BE2C (cell line): ENCODE data around the gene USP44.

Experiments
- DNase-seq: peaks from one replicate; pipeline ENCODE4 v3.0.0-alpha.2; 2020
- H3K27me3 ChIP-seq: fragments of 250-450 bp; sonication (Bioruptor Pico); 2 replicates; pipeline ENCODE4 v1.5.1; 2020; ENCODE audit warnings: mild to moderate bottlenecking
- H3K36me3 ChIP-seq: fragments of 250-450 bp; sonication (Bioruptor Pico); 2 replicates; pipeline ENCODE4 v1.5.1; 2020; ENCODE audit warnings: mild to moderate bottlenecking
- H3K4me1 ChIP-seq: fragments of 250-450 bp; sonication (Bioruptor Pico); 2 replicates; pipeline ENCODE4 v1.5.1; 2020
- H3K4me3 ChIP-seq: 2 replicates; pipeline ENCODE4 v1.5.1; 2011; ENCODE audit warnings: low read depth, low read length
- H3K9me3 ChIP-seq: fragments of 250-450 bp; sonication (Bioruptor Pico); 2 replicates; pipeline ENCODE4 v1.5.1; 2020
- TF ChIP-seq, protein P1 (sequence below): IDR thresholded peaks from 2 replicates; pipeline ENCODE4 v1.5.1; 2012; ENCODE audit warnings: mild to moderate bottlenecking, low read depth, low read length

USP44 gene

DNA sequence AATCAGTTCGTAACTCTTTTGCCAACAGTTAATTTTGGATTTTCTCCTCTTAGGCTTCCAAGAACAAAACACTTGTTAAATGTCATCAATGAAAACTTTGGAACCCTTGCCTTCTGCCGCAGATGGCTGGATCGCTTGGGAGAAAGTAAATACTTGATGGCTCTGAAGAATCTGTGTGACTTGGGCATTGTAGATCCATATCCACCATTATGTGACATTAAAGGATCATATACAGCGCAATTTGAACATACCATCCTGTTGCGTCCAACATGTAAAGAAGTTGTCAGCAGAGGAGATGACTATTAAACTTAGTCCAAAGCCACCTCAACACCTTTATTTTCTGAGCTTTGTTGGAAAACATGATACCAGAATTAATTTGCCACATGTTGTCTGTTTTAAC, 37.7 kb downstream of the USP44 start:
- Histone ChIP-seq H3K4me3 (no peak overlapping the region), H3K27me3 (no peaks in the 10 kb centered on the region), H3K9me3 (no peaks in the 10 kb centered on the region), H3K4me1 (no peaks in the 10 kb centered on the region), H3K36me3 (peaks cover 47% of the 10 kb centered on the region)
- TF ChIP-seq, protein P1, sequence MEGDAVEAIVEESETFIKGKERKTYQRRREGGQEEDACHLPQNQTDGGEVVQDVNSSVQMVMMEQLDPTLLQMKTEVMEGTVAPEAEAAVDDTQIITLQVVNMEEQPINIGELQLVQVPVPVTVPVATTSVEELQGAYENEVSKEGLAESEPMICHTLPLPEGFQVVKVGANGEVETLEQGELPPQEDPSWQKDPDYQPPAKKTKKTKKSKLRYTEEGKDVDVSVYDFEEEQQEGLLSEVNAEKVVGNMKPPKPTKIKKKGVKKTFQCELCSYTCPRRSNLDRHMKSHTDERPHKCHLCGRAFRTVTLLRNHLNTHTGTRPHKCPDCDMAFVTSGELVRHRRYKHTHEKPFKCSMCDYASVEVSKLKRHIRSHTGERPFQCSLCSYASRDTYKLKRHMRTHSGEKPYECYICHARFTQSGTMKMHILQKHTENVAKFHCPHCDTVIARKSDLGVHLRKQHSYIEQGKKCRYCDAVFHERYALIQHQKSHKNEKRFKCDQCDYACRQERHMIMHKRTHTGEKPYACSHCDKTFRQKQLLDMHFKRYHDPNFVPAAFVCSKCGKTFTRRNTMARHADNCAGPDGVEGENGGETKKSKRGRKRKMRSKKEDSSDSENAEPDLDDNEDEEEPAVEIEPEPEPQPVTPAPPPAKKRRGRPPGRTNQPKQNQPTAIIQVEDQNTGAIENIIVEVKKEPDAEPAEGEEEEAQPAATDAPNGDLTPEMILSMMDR, result no peak
- no peak for DNase-seq

DNA sequence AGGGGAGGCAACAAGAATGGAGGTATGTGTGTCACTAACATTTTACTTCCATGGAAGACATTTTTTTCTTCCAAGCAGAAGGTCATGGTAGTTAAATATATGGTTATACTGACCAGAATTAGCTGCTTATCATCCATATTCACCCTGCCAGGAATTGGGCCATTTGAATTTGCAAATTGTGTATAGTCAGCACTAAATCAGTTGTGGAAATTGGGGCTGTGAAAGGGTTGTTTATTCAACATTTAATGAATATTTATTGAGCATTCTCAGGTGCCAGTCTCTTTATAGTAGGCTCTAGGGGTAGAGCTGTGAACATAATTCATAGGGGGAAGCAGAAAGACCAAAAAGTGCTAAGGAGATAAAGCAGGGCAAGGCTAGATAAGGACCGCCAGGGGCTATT, 39.3 kb downstream of the USP44 start:
- Histone ChIP-seq H3K36me3 (peaks cover 60% of the 10 kb centered on the region), H3K4me3 (no peak overlapping the region), H3K27me3 (no peaks in the 10 kb centered on the region), H3K9me3 (no peaks in the 10 kb centered on the region), H3K4me1 (no peaks in the 10 kb centered on the region)
- TF ChIP-seq, protein P1, result no peak
- DNase-seq, result no peak

DNA sequence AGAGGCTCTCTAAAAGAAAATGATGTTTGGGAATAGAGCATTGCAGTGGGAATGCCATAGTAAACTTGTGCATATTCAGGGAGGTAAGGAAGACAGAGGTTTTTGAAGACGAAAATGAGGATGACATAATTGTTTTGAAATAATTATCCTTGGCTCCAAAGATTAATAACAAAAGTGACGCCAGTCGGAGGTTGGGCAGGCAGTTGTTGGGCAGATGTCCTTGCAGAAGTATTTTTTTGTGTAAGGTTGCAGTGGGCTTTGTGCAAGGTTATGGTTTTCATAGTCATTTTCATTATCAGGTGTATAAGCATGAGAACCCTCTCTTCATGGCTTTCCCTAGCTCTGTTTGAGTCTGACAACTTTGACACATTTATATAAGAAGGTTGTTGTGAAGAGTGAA, 42.0 kb downstream of the USP44 start:
- TF ChIP-seq, protein P1, result no peak
- Histone ChIP-seq H3K9me3 (no peaks in the 10 kb centered on the region), H3K4me3 (no peak overlapping the region), H3K4me1 (no peaks in the 10 kb centered on the region), H3K36me3 (peaks cover 74% of the 10 kb centered on the region), H3K27me3 (no peaks in the 10 kb centered on the region)
- DNase-seq, result no peak

DNA sequence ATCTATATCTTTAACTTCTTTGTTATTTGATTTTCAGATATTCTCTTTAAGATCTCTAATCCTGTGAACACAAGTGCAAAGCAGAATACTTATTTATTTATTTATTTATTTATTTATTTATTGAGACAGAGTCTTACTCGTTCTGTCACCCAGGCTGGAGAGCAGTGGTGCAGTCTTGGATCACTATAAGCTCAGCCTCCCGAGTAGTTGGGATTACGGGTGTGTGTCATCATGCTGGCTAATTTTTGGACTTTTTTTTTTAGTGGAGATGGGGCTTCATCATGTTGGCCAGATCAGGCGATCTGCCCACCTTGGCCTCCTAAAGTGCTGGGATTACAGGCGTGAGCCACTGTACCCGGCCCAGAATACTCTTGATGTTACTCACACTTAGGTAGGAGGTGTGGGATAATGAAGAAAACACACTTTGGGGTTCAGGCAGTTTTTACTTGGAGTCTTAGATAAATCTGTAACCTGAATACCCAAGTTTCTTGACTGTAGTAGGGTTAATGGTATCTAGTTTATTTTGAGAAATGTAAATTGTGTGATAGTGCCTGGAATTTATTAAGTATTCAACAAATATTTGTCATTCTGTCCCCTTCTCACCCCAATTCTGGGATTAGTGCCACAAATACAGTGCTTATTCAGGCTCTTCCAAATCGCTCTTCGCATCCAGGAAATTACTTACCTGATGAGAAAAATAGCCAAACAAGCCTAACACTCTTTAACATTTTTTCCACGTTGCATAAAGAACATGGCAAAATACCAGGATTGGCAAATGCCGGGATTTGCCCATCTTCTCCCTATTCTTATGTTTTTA, 44.4 kb downstream of the USP44 start:
- no peaks in the 10 kb centered on the region for H3K27me3 ChIP-seq
- DNase-seq, result no peak
- H3K4me3 ChIP-seq, result no peak overlapping the region
- TF ChIP-seq, protein P1, result no peak
- H3K36me3 ChIP-seq, result peaks cover 64% of the 10 kb centered on the region
- no peaks in the 10 kb centered on the region for H3K4me1 ChIP-seq
- H3K9me3 ChIP-seq, result no peaks in the 10 kb centered on the region

DNA sequence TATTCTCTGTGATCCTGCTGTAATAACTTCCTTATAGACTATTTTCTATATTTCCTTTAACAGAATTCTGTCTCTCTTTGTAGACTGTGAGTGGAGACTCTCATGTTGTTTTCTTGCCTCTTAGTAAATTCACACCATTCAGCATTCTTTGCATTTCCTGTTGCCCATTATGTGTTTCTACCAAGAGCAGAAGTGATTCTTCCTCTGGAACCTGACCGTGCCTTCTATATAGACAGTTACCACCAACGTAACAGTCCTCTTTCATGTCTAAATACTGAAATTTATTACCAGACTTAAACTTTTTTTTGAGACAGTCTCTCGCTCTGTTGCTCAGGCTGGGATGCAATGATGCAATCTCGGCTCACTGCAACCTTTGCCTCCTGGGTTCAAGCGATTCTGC, 46.2 kb downstream of the USP44 start:
- no peak overlapping the region for H3K4me3 ChIP-seq
- no peaks in the 10 kb centered on the region for H3K27me3 ChIP-seq
- TF ChIP-seq, protein P1, result no peak
- peaks cover 52% of the 10 kb centered on the region for H3K36me3 ChIP-seq
- no peak for DNase-seq
- H3K9me3 ChIP-seq, result no peaks in the 10 kb centered on the region
- no peaks in the 10 kb centered on the region for H3K4me1 ChIP-seq

DNA sequence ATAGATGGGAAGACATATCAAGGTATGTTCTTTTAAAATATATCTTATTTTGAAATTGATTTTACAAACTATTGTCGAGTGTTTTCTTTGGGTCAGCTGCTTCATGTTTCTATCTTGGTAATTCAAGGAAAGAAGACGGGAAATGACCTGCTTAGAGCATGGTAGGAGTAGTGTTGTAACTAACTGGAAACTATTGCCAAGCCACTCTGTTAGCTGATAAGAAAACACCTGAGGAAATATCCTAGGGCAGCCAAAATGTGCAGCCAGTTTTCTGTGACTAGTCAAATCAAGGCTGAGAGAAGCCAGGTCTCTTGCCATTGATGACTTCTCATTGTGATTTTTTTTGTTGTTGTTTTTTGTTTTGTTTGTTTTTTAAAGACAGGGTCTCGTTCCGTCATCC, 47.1 kb downstream of the USP44 start:
- Histone ChIP-seq H3K4me3 (no peak overlapping the region), H3K27me3 (no peaks in the 10 kb centered on the region), H3K9me3 (no peaks in the 10 kb centered on the region), H3K4me1 (no peaks in the 10 kb centered on the region), H3K36me3 (peaks cover 53% of the 10 kb centered on the region)
- no peak for DNase-seq
- TF ChIP-seq, protein P1, result no peak
